ENCODE data around the gene LRRC9. TPM values are rescaled to one million over a fixed set of nuclear protein-coding genes. Genes with fewer than 3 reads are reported as not detected.

LRRC9 gene
- total RNA-seq, 2 donors from 2014 or later: 0.11 TPM; not detected in 1

DNA sequence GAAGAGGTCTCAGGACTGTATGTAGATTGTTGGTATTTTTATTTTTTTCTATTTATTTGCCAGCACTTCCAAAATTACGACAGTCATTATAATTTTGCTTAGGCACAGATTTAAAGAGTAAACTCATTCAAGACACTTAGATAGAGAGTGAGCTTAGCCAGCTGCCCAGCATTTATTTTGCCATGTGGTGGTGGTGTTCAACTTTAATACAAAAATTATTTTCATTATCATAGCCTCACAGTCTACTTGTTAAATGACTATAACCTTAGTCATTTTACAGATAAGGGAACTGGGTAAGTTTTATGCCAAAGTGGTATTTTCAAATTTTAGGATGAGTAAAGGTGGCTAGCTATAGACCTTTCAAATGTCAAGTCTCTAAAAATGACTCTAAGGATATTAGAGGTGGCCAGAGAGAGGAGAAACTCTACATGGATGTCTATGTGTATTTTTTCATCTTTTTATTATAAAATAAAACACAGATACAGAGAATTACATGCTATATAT, 66.7 kb downstream of the LRRC9 start:
- Histone ChIP-seq H3K27me3 (no peaks in the 10 kb centered on the region), H3K4me1 (no peaks in the 10 kb centered on the region), H3K4me3 (no peak overlapping the region), H3K27ac (no peak overlapping the region), H3K9me3 (no peaks in the 10 kb centered on the region), H3K36me3 (no peaks in the 10 kb centered on the region)
- TF ChIP-seq CTCF (IDR thresholded peaks at IDR 0.05): peak in 1 of 2 donors; percentile 12
- DNase-seq (ENCODE audit: low spot score): no peak

DNA sequence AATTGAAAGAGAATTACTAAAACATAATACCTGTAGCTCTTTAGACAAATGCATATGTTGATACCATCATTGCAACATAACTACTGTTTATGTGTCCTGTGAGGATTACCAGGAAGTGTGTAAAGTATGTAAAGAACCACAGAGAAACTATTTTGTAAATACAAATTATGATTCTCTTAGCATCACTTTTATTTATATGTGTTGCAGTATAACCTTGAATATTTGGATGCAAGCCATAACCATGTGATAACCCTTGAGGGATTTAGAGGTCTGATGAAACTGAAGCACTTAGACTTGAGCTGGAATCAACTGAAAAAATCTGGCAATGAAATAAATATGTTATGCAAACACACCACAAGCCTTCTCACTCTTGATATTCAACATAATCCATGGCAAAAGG, 77.5 kb downstream of the LRRC9 start:
- no peaks in the 10 kb centered on the region for H3K27me3 ChIP-seq
- no peak overlapping the region for H3K4me3 ChIP-seq
- no peak for TF ChIP-seq CTCF (IDR thresholded peaks at IDR 0.05)
- peak overlapping the region in 1 of 2 donors; percentile 61 for H3K27ac ChIP-seq
- no peaks in the 10 kb centered on the region for H3K9me3 ChIP-seq
- no peaks in the 10 kb centered on the region for H3K36me3 ChIP-seq
- DNase-seq (ENCODE audit: low spot score): no peak
- H3K4me1 ChIP-seq: peaks cover 0 to 8% of the 10 kb centered on the region in 2 donors

DNA sequence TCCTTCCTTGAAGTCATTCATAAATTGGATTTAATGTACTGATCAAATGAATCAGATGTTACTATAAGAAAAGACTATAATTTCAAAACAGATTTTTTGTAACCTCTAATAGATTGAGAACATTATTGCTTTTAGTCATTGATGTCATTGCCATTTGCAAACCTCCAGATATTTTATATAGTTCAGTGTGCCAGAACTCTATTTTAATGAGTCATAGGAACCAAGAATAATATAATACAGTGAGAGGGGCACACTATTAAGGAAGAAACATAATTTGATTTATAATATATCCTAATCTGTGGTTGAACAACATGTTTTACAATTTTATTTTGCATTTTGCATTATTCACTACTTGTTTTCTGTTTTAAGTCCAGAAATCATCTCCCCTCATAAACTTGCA, 78.0 kb downstream of the LRRC9 start:
- no peaks in the 10 kb centered on the region for H3K27me3 ChIP-seq
- H3K9me3 ChIP-seq: no peaks in the 10 kb centered on the region
- no peaks in the 10 kb centered on the region for H3K36me3 ChIP-seq
- no peak for TF ChIP-seq CTCF (IDR thresholded peaks at IDR 0.05)
- DNase-seq (ENCODE audit: low spot score): no peak
- H3K4me1 ChIP-seq: peaks cover 0 to 13% of the 10 kb centered on the region in 2 donors
- no peak overlapping the region for H3K4me3 ChIP-seq
- peak overlapping the region in 1 of 2 donors; percentile 61 for H3K27ac ChIP-seq

DNA sequence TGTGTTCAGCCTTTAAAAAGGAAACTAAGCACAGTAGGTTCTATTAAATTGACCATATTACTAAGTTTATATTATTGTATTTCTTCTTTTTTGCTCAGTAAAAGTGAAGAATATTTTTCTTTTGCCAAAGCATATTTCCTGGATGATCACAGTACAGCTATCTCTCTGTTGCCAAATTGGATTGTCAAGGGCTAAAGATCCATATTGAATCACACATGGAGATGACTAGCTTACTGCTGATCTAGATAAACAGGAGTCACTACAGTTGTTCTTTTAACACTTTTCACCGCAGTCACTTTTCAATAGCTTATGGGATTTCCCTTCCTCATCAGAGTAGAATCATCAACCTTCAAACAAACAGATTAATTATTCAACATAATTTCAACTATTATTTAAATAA, 78.6 kb downstream of the LRRC9 start:
- peaks cover 0 to 19% of the 10 kb centered on the region in 2 donors for H3K4me1 ChIP-seq
- H3K27ac ChIP-seq: peak overlapping the region in 1 of 2 donors; percentile 61
- H3K36me3 ChIP-seq: no peaks in the 10 kb centered on the region
- no peak overlapping the region for H3K4me3 ChIP-seq
- no peak for TF ChIP-seq CTCF (IDR thresholded peaks at IDR 0.05)
- no peaks in the 10 kb centered on the region for H3K27me3 ChIP-seq
- no peaks in the 10 kb centered on the region for H3K9me3 ChIP-seq
- no peak for DNase-seq (ENCODE audit: low spot score)

DNA sequence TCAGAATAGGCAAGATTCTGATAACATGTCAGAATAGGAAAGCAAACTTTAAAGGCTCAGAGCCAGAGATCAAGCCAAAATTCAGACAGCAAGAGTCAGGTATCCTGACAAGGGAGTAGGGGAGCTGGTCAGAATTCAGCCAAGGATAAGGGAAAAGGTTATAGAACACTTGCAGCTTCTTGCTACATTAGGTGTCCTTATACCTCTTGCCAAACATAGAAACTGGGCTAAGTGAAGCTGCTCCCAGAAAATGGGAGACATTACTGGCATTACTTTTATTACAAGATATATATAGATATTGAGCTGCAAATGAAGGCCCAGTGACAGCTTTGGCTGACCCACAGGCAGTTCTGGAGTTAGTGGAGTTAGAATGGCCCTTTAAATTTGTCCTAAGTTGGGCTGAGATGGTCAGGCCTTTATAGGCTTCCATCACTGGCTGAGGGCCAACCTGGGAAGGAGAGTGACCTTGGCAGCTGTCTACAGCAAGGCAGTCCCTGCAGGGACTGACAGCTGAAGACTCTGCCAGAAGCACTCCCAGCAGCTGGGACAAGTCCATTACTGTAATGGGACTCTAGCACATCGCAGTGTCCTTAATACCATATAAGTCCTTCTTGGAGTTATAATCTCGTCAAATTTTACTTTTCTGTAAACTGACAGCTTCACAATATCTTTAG, 83.0 kb downstream of the LRRC9 start:
- Histone ChIP-seq H3K4me1 (peaks cover 0 to 13% of the 10 kb centered on the region in 2 donors), H3K27me3 (no peaks in the 10 kb centered on the region), H3K9me3 (no peaks in the 10 kb centered on the region), H3K4me3 (no peak overlapping the region), H3K27ac (peak overlapping the region; percentile 61 to 71), H3K36me3 (no peaks in the 10 kb centered on the region)
- no peak for TF ChIP-seq CTCF (IDR thresholded peaks at IDR 0.05)
- peak; percentile 60 for DNase-seq (ENCODE audit: low spot score)

GRCh38 chr14:60003991-60004390, 84.0 kb downstream of the LRRC9 start:
- Histone ChIP-seq H3K4me3 (no peak overlapping the region), H3K9me3 (no peaks in the 10 kb centered on the region), H3K4me1 (peaks cover 0 to 13% of the 10 kb centered on the region in 2 donors), H3K27ac (peak overlapping the region; percentile 61 to 71), H3K36me3 (no peaks in the 10 kb centered on the region), H3K27me3 (no peaks in the 10 kb centered on the region)
- DNase-seq (ENCODE audit: low spot score): no peak
- no peak for TF ChIP-seq CTCF (IDR thresholded peaks at IDR 0.05)

Measured in right atrium auricular region (tissue), 2 donors.